Ishikawa (cell line): ENCODE measurements around the gene DPM1.

ENCODE experiments used
- CEBPB ChIP-seq: IDR thresholded peaks from 2 replicates; pipeline ENCODE4 v1.6.1; 2012
- CREB1 ChIP-seq: IDR thresholded peaks from 2 replicates; pipeline ENCODE4 v1.6.1; 2012; ENCODE audit warnings: low read depth
- EGR1 ChIP-seq: IDR thresholded peaks from 2 replicates; pipeline ENCODE4 v1.6.1; 2012
- RAD21 ChIP-seq: IDR thresholded peaks from 2 replicates; pipeline ENCODE4 v1.6.1; 2012; ENCODE audit warnings: low read depth
- REST ChIP-seq: IDR thresholded peaks from 2 replicates; pipeline ENCODE4 v1.6.1; 2012; ENCODE audit warnings: low read depth, mild to moderate bottlenecking
- TAF1 ChIP-seq: IDR thresholded peaks from 2 replicates; pipeline ENCODE4 v1.6.1; 2012; ENCODE audit warnings: low read depth, mild to moderate bottlenecking
- TF ChIP-seq, protein P1 (sequence below): IDR thresholded peaks from 2 replicates; pipeline ENCODE4 v1.6.1; 2012

- no peak for TF ChIP-seq RAD21
- no peak for TF ChIP-seq CEBPB
- TF ChIP-seq, protein P1, sequence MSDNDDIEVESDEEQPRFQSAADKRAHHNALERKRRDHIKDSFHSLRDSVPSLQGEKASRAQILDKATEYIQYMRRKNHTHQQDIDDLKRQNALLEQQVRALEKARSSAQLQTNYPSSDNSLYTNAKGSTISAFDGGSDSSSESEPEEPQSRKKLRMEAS = no peak
- TF ChIP-seq EGR1 = no peak
- TF ChIP-seq REST = no peak
- TF ChIP-seq CREB1 = no peak
- no peak for TF ChIP-seq TAF1
These were observed 67.2 kb downstream of the DPM1 start for GRCh38 chr20:50891138-50891537.
